Testis (tissue), 3 donors: Measurements from ENCODE around the gene SLC6A9. TPM values are rescaled to one million over a fixed set of nuclear protein-coding genes. Genes with fewer than 3 reads are reported as not detected.

ENCODE experiments used
- DNase-seq: peaks from one replicate; pipeline ENCODE4 v3.0.0-alpha.2; 2019
- H3K27ac ChIP-seq, 2 donors: fragments of 200-600 bp; sonication (generic); one replicate each; pipeline ENCODE4 v1.5.1; 2019
- H3K27me3 ChIP-seq: fragments of 200-600 bp; sonication (generic); one replicate; pipeline ENCODE4 v1.5.1; 2019
- H3K36me3 ChIP-seq: fragments of 200-600 bp; sonication (generic); one replicate; pipeline ENCODE4 v1.5.1; 2017; ENCODE audit warnings: low read depth; ENCODE audit errors: missing control alignments
- H3K4me1 ChIP-seq: fragments of 200-600 bp; sonication (generic); one replicate; pipeline ENCODE4 v1.5.1; 2019
- H3K4me3 ChIP-seq, 2 donors: fragments of 200-600 bp; sonication (generic); one replicate each; pipeline ENCODE4 v1.5.1; 2017 to 2019
- H3K9me3 ChIP-seq: fragments of 200-600 bp; sonication (generic); one replicate; pipeline ENCODE4 v1.5.1; 2017
- CTCF ChIP-seq, 3 experiments: fragments of 450-650 bp in 2 of 3; fragments of 200-600 bp in 1 of 3; sonication (generic) in 1 of 3; IDR thresholded peaks; one replicate each; pipeline ENCODE4 v1.5.1; 2016 to 2019; ENCODE audit warnings: antibody characterized with exemption in 3 of 3, mild to moderate bottlenecking in 2 of 3, moderate library complexity in 1 of 3
- POLR2A ChIP-seq: fragments of 450-650 bp; IDR thresholded peaks from one replicate; pipeline ENCODE4 v1.6.1; 2017; ENCODE audit warnings: antibody characterized with exemption, mild to moderate bottlenecking, moderate library complexity
- WGBS, 2 donors: methylation state at CpG; one replicate each; pipeline ENCODE4 v1.1.5; 2018; 5-methylcytosine and 5-hydroxymethylcytosine counted together
- intact Hi-C: fragments of 100-400 bp; cut with DNase I; formaldehyde crosslinking; loops from one replicate; pipeline ENCODE4 v1.15.1; 2023; ENCODE audit warnings: low total_unique reads
- polyA plus RNA-seq: library from polyadenylated mRNA; stranded (reverse); fragments of 350-450 nt; fragmentation: Illumina TruSeq; extraction: RNeasy Lipid Tissue Mini Kit (QIAGEN cat#74804); gene quantifications from one replicate; pipeline ENCODE4 v1.2.3, GENCODE V29; 2014; ENCODE audit warnings: low read depth, low replicate concordance; ENCODE audit not compliant: insufficient read depth
- total RNA-seq, 2 donors: library from RNA; depleted of rRNA; stranded (reverse); fragments of >200 nt; gene quantifications; one replicate each; pipeline ENCODE4 v1.2.3, GENCODE V29; 2016

Gene SLC6A9
- total and polyA plus RNA-seq, 3 donors from 2014 or later, result 1.2 to 2.3 (median 1.7) TPM

- WGBS, 2 donors, result 92 to 94% methylated on average over 6 to 8 of the region's 8 CpGs
- intact Hi-C loops, result no loop called here
- H3K36me3 ChIP-seq, result no peaks in the 10 kb centered on the region
- H3K9me3 ChIP-seq, result no peaks in the 10 kb centered on the region
- no peaks in the 10 kb centered on the region for H3K27me3 ChIP-seq
- DNase-seq, result no peak
- peaks cover 19% of the 10 kb centered on the region for H3K4me1 ChIP-seq
- TF ChIP-seq POLR2A (no peak), CTCF (IDR thresholded peaks at IDR 0.05) (no peak)
- H3K4me3 ChIP-seq, result no peak overlapping the region
- no peak overlapping the region for H3K27ac ChIP-seq
Observed at GRCh38 chr1:43982241-43982640, 49.0 kb downstream of the SLC6A9 start.

DNA sequence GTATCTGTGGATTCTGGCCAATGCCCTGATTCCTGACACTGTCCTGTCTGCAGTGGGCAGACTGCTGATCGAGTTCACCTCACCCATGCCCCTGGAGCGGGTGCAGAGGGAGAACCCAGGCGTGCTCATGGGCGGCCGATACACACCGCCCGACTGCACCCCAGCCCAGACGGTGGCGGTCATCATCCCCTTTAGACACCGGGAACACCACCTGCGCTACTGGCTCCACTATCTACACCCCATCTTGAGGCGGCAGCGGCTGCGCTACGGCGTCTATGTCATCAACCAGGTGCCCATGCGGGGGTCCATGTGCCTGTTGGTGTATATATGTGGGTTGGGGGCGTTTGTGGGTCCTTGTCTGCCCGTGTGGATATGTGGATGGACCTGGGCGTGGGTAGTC is 49.6 kb downstream of the SLC6A9 start:
- intact Hi-C loops, result no loop called here
- WGBS, 2 donors, result 96 to 97% methylated on average over 15 to 20 of the region's 20 CpGs
- H3K9me3 ChIP-seq, result no peaks in the 10 kb centered on the region
- no peak overlapping the region for H3K4me3 ChIP-seq
- H3K4me1 ChIP-seq, result peaks cover 19% of the 10 kb centered on the region
- H3K27me3 ChIP-seq, result no peaks in the 10 kb centered on the region
- no peaks in the 10 kb centered on the region for H3K36me3 ChIP-seq
- H3K27ac ChIP-seq, result no peak overlapping the region
- TF ChIP-seq POLR2A (no peak), CTCF (IDR thresholded peaks at IDR 0.05) (no peak)
- DNase-seq, result no peak

DNA sequence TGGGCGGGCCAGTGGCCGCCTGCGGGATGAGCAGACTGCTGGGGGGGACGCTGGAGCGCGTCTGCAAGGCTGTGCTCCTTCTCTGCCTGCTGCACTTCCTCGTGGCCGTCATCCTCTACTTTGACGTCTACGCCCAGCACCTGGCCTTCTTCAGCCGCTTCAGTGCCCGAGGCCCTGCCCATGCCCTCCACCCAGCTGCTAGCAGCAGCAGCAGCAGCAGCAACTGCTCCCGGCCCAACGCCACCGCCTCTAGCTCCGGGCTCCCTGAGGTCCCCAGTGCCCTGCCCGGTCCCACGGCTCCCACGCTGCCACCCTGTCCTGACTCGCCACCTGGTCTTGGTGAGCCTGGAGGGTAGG is 50.1 kb downstream of the SLC6A9 start:
- no peak for DNase-seq
- H3K27ac ChIP-seq, result no peak overlapping the region
- 93 to 94% methylated on average over 15 to 20 of the region's 20 CpGs for WGBS, 2 donors
- no peak overlapping the region for H3K4me3 ChIP-seq
- H3K4me1 ChIP-seq, result peaks cover 21% of the 10 kb centered on the region
- H3K27me3 ChIP-seq, result no peaks in the 10 kb centered on the region
- H3K9me3 ChIP-seq, result no peaks in the 10 kb centered on the region
- intact Hi-C loops, result no loop called here
- H3K36me3 ChIP-seq, result no peaks in the 10 kb centered on the region
- TF ChIP-seq CTCF (IDR thresholded peaks at IDR 0.05) (no peak), POLR2A (no peak)

DNA sequence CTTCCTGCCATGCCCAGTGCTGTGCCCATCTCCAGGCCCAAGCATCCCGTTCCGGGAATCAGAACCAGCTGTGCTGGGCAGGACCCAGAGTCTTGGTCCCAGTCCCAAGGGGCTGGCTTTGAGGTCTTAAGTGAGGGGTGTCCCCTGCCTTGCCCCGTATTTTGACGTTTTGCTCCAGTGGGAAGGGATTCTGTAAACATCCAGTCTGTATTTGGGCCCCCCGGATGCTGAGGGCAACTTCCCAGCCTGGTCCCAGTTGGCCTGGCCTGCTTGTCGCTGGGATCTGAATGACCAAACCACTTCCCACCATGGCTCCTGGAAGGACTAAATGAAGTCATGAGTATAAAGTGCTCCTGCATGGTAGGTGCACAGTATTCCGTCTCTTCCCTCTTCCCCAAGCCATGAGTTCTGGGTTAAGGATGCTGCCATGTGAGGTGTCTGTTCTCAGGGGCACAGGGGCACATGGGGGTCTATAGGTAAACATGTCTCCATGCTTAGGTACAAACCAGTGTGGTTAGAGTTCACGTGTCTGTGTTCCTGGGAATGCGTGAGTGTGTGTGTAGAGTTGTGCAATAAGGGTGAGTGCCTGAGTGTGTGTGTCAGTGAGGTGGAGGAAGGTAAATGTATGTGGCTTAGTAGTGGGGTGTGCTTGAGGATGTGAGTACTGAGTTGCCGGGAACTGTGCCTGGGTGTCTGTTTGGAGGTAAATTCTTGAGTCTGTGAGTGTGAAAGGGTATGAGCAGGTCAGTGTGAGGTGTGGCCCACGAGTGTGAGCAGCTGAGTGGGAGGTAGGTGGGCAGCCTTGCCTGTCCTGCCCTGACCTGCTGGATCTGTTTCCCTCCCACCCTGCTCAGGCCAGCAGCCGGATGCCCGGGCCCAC is 50.8 kb downstream of the SLC6A9 start:
- intact Hi-C loops, result no loop called here
- Histone ChIP-seq H3K4me3 (peak overlapping the region in 1 of 2 donors; percentile 67), H3K36me3 (no peaks in the 10 kb centered on the region), H3K9me3 (no peaks in the 10 kb centered on the region), H3K27ac (no peak overlapping the region), H3K4me1 (peaks cover 27% of the 10 kb centered on the region), H3K27me3 (no peaks in the 10 kb centered on the region)
- no peak for TF ChIP-seq POLR2A
- no peak for TF ChIP-seq CTCF (IDR thresholded peaks at IDR 0.05)
- no peak for DNase-seq
- 55 to 61% methylated on average over 11 to 13 of the region's 13 CpGs for WGBS, 2 donors
